Mesothelial cell of epicardium (in vitro differentiated cells): ENCODE results near the gene TBC1D9B. TPM values are rescaled to one million over a fixed set of nuclear protein-coding genes. Genes with fewer than 3 reads are reported as not detected.

Experiments
- DNase-seq, 2 experiments: peaks; one replicate each; pipeline ENCODE4 v3.0.0; 2021; ENCODE audit warnings: low spot score in 2 of 2; ENCODE audit not compliant: unreplicated experiment in 2 of 2
- H3K27ac Mint-ChIP-seq: 2 replicates; pipeline ENCODE4 v1.8.0; 2021; ENCODE audit warnings: mixed read lengths
- H3K27me3 Mint-ChIP-seq: 2 replicates; pipeline ENCODE4 v1.8.0; 2021; ENCODE audit warnings: low read depth, mixed read lengths
- H3K36me3 Mint-ChIP-seq: 2 replicates; pipeline ENCODE4 v1.8.0; 2021; ENCODE audit warnings: mixed read lengths
- H3K4me1 Mint-ChIP-seq: 2 replicates; pipeline ENCODE4 v1.8.0; 2021; ENCODE audit warnings: mixed read lengths
- H3K4me3 Mint-ChIP-seq: 2 replicates; pipeline ENCODE4 v1.8.0; 2021; ENCODE audit warnings: mild to moderate bottlenecking, moderate library complexity, mixed read lengths
- H3K9me3 Mint-ChIP-seq: 2 replicates; pipeline ENCODE4 v1.8.0; 2021; ENCODE audit warnings: mixed read lengths
- total RNA-seq: library from RNA; stranded (reverse); gene quantifications from 3 replicates; pipeline ENCODE4 v1.2.1, GENCODE V29; 2021
- TF ChIP-seq, protein P1 (sequence below): fragments of 200-600 bp; sonication (generic); IDR thresholded peaks from one replicate; pipeline ENCODE4 v1.5.0; 2021; ENCODE audit warnings: antibody characterized with exemption; ENCODE audit not compliant: unreplicated experiment

The TBC1D9B gene
- total RNA-seq, 1 donor from 2014 or later = 139 TPM

DNA sequence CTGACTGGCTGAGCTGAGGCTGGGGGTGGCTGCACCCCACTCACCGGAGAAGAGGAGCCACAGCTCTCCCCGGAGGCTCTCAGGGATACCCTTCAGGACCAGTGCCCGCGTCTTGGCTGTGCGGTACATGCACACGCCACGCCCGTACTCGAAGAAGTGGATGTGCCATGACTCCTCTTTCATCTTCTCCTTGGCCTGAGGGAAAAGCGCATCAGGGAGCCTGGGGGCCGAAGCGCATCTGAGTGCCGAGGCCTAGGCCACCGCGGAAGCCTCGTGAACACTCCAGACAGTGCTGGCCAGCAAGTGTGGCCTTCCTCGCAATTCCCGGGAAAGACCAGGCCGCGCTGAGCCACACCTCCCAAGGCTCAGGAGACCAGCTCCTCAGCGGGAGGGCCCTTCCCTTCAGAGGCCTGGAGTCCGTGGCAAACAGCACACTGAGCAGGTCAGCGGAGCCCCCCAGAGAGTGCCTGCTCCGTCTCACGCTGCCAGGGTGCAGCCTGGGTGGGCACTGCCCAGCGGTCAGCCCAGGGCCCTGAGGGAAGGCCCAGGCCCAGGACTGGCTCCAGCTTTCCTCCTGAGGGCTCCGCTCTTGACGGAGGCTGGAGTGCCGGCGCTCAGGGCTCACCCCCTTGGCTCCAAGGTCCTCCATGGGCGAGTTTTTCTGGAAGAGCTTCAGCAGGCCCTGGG is 28.6 kb downstream of the TBC1D9B start:
- no peak overlapping the region for H3K27ac Mint-ChIP-seq
- H3K4me3 Mint-ChIP-seq = no peak overlapping the region
- peaks cover 44% of the 10 kb centered on the region for H3K36me3 Mint-ChIP-seq
- TF ChIP-seq, protein P1, sequence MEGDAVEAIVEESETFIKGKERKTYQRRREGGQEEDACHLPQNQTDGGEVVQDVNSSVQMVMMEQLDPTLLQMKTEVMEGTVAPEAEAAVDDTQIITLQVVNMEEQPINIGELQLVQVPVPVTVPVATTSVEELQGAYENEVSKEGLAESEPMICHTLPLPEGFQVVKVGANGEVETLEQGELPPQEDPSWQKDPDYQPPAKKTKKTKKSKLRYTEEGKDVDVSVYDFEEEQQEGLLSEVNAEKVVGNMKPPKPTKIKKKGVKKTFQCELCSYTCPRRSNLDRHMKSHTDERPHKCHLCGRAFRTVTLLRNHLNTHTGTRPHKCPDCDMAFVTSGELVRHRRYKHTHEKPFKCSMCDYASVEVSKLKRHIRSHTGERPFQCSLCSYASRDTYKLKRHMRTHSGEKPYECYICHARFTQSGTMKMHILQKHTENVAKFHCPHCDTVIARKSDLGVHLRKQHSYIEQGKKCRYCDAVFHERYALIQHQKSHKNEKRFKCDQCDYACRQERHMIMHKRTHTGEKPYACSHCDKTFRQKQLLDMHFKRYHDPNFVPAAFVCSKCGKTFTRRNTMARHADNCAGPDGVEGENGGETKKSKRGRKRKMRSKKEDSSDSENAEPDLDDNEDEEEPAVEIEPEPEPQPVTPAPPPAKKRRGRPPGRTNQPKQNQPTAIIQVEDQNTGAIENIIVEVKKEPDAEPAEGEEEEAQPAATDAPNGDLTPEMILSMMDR = no peak
- peaks cover 15% of the 10 kb centered on the region for H3K9me3 Mint-ChIP-seq
- no peak for DNase-seq
- H3K27me3 Mint-ChIP-seq = no peaks in the 10 kb centered on the region
- H3K4me1 Mint-ChIP-seq = no peaks in the 10 kb centered on the region

DNA sequence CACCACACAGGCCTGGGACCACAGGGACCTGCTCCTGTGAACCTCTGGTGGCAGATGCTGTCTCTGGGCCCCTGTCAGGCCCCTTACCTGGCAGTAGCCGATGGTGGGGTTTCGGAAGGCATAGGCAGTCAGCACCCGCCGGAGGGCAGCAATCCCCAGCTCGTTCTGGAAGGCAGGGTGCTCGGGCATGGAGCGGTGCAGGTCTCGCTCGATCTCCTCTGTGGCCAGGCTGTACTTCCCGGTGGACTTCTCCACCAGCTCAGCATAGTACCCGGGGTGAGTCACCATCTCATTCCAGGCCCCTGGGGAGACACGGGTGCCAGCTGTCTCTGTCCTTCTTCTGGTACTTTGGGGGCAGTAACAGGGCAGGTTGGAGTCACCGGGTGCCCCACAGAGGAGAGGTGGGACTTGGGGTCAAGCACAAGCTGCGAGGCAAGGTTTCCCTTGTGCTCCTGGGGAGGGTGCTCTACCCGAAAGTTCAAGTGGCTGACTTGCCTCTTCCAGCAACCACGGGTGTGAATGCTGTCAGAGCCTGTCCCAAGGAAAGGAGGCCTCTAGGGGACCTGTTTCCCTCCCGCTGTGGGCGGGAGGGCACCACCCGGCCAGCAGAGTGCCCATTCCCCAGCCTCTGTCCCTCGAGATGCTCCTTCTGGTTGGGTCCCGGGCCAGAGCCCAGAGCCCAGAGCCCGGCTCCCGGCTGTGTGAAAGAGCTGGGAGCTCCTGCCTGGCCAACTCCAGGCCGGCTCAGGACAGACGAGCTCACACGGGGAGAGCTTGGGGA is 29.3 kb downstream of the TBC1D9B start:
- H3K27ac Mint-ChIP-seq = no peak overlapping the region
- H3K4me1 Mint-ChIP-seq = no peaks in the 10 kb centered on the region
- no peak overlapping the region for H3K4me3 Mint-ChIP-seq
- H3K27me3 Mint-ChIP-seq = no peaks in the 10 kb centered on the region
- no peak for DNase-seq
- peaks cover 7% of the 10 kb centered on the region for H3K9me3 Mint-ChIP-seq
- peaks cover 36% of the 10 kb centered on the region for H3K36me3 Mint-ChIP-seq
- TF ChIP-seq, protein P1 = no peak

DNA sequence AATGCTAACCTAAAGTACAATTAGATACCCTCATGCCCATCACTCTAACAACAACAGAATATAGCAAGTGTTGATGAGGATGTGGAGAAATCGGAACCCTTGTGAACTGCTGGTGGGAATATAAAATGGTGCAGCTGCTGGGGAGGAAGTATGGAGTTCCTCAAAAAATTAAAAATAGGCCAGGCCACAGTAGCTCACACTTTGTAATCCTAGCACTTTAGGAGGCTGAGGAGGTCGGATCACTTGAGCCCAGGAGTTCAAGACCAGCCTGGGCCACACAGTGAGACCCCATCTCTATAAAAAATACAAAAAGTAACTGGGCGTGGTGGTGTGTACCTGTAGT is 31.1 kb downstream of the TBC1D9B start:
- Mint-ChIP-seq H3K27ac (no peak overlapping the region), H3K4me3 (no peak overlapping the region), H3K9me3 (no peaks in the 10 kb centered on the region), H3K4me1 (no peaks in the 10 kb centered on the region), H3K27me3 (no peaks in the 10 kb centered on the region), H3K36me3 (peaks cover 23% of the 10 kb centered on the region)
- TF ChIP-seq, protein P1 = no peak
- no peak for DNase-seq

DNA sequence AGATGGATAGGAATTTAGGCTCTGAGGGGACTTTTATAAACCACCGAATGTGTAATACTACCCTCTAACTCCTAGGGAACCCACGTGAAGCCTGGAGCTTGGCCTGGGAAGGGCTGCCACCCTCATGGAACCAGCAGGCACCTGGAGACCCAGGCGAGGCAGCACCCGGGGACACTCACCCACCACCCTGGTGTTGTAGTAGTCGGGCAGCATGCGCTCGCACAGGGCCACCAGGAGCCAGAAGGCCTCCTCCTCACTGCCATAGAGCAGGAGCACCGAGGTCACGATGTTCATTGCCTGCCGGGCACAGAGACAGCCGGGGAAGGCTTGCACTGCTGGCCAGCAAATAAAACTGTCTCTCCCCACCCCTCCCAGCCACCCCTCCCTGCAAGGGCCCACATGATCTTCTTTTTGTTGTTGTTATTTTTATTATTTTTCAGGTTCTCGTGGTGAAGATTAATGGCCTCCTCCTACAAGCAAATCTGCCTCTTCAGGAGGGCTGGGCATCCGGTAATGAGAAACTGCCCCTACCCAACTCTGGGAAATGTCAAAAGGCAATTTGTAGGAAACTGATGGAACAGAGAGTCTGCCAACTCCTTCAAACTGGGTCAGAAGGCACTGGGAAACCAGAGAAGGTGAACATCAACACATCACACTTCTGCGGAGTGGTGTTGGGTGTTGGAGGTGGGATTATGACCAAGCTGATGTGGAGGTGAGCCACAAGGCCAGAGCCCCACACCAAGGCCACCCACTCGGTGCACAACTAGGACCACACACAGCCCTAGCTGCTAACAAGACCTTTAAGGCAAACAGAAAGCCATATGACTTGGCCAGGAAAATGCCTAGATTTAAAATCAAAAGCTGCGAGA is 31.7 kb downstream of the TBC1D9B start:
- no peak for DNase-seq
- H3K27me3 Mint-ChIP-seq = no peaks in the 10 kb centered on the region
- H3K27ac Mint-ChIP-seq = no peak overlapping the region
- H3K36me3 Mint-ChIP-seq = peaks cover 23% of the 10 kb centered on the region
- H3K4me3 Mint-ChIP-seq = no peak overlapping the region
- TF ChIP-seq, protein P1 = no peak
- no peaks in the 10 kb centered on the region for H3K4me1 Mint-ChIP-seq
- H3K9me3 Mint-ChIP-seq = no peaks in the 10 kb centered on the region

DNA sequence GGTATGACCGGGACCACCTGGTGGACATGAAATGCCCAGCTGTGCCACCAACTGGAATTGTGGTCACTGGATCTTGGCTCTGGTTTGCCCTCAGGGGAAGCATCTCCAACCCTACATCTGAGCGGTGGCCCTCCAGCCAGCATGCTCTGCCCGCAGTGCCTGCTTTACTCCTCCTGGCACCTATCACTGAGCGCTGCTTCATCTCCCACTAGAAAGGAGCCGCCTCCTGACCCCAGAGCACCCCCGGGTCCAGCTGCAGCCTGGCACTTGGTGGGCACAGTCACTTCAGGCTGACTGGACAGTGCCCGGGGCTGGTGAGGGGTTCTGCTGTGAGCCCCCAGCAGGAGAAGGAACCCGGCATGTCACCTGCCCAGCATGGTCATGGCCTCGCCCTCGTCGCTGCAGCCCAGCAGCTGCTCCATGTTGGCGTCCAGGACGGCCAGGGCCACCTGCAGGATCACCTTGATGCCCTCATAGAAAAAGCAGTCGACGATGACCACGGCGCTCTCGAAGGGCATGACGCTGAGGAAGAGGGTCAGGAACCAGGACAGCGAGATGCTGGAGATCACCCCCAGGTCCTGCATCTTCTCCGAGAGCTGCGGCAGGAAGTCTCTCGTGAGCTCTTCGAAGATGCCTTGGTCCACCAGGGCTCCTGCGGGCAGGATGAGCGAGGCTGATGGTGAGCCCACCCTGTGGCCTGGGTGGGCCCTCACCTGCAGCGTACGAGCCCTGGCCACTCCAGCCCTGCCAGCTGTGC is 33.0 kb downstream of the TBC1D9B start:
- TF ChIP-seq, protein P1 = no peak
- Mint-ChIP-seq H3K36me3 (peaks cover 25% of the 10 kb centered on the region), H3K4me1 (no peaks in the 10 kb centered on the region), H3K27me3 (no peaks in the 10 kb centered on the region), H3K27ac (no peak overlapping the region), H3K9me3 (no peaks in the 10 kb centered on the region), H3K4me3 (no peak overlapping the region)
- no peak for DNase-seq
